LNCAP (cell line): Measurements from ENCODE around the gene EHMT1.

Experiments
- TF ChIP-seq, protein P1 (sequence below): fragments of 450-650 bp; IDR thresholded peaks from 2 replicates; pipeline ENCODE4 v1.5.1; 2017; ENCODE audit warnings: mild to moderate bottlenecking

The EHMT1 gene

DNA sequence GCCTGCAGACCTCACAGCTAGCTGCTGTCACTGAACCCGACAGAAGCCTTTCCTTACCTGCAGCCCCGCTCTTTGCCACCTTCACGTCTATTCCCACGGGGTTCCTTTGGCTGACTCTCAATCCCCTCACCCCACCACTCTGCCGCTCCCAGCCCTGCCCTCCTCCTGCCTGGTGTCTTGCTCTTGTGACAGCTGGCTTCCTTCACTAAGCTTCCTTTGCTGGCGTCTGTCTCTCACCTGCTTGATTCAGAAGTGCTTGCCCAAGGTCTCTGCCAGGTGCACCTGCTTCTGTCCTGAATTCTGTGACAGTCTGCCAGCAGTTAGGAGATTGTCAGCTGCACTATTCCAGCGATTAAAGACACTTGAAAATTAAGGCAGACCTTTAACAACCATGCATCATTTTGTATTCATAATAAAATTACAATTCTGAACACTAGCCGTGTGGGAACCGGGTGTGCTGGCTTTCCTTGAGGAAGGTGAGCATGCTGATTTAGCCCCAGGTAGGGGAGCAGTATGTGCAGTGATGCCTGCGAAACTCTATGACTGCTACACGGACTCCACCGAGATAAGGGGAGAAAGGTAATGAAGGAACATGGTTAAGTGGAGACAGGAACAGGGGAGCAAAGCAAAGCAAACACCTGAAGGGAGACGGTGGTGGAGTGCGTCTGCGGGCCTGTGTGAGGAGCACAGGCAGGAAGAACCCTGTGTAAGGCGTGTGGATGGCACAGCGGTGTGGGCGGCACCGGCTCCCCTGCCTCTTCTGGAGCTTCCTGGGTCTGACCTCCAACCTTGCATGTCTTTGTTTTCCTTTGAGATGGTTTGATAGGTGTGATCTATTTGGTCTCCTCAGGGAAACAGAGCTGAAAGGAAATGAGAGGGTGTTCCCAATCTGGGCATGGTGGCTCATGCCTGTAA is 178.7 kb downstream of the EHMT1 start:
- TF ChIP-seq, protein P1, sequence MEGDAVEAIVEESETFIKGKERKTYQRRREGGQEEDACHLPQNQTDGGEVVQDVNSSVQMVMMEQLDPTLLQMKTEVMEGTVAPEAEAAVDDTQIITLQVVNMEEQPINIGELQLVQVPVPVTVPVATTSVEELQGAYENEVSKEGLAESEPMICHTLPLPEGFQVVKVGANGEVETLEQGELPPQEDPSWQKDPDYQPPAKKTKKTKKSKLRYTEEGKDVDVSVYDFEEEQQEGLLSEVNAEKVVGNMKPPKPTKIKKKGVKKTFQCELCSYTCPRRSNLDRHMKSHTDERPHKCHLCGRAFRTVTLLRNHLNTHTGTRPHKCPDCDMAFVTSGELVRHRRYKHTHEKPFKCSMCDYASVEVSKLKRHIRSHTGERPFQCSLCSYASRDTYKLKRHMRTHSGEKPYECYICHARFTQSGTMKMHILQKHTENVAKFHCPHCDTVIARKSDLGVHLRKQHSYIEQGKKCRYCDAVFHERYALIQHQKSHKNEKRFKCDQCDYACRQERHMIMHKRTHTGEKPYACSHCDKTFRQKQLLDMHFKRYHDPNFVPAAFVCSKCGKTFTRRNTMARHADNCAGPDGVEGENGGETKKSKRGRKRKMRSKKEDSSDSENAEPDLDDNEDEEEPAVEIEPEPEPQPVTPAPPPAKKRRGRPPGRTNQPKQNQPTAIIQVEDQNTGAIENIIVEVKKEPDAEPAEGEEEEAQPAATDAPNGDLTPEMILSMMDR: no peak

DNA sequence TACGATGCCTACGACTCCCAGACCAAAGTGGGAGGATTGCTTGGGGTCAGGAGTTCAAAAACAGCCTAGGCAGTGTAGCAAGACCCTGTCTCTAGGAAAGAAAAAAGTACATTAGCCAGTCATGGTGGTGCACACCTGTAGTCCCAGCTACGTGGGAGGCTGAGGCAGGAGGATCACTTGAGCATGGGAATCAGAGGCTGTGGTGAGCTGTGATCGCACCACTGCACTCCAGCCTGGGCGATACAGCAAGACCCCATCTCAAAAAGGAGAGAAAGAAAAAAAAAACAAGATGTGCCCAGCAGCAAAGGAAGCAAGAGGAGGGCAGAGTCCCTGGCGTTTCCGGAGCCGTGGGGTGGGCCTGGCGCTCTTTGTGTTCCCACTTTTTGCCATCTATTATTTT is 179.3 kb downstream of the EHMT1 start:
- TF ChIP-seq, protein P1: no peak

DNA sequence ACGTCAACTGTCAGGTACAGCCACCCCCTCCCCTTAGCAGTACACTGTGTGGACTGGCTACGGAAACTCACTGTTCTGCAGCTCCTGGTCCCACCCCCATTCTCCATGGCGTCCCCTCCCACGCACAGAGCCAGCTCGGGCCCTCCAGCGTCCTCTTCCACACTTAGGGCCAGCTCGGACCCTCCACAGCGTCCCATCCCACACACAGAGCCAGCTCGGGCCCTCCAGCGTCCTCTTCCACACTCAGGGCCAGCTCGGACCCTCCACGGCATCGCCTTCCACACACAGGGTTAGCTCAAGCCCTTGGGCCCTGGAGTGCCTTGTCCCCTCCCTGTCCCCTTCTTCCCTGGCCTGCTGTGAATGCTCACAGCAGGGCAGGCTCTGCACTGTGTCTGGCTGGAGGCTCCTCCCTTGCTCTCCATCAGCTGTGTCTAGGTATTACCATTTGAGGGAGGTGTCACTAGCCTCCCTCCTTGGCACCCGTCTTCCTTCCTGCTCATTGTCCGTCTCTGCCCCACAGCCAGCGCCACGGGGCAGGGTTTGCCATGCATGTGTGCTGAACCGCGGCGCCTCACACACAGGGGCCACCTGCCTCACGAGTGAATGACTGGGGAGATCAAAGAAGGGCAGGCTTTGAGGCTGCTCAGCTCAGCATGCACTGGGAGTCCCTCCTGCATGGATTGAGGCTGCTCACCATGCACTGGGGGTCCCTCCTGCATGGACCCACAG is 180.3 kb downstream of the EHMT1 start:
- TF ChIP-seq, protein P1: no peak

- TF ChIP-seq, protein P1: no peak
These were observed 180.8 kb downstream of the EHMT1 start for GRCh38 chr9:137799630-137799983.

- TF ChIP-seq, protein P1: no peak
These were observed 181.6 kb downstream of the EHMT1 start for GRCh38 chr9:137800196-137801022.

- TF ChIP-seq, protein P1: no peak
These were observed 182.2 kb downstream of the EHMT1 start for GRCh38 chr9:137801023-137801319.

DNA sequence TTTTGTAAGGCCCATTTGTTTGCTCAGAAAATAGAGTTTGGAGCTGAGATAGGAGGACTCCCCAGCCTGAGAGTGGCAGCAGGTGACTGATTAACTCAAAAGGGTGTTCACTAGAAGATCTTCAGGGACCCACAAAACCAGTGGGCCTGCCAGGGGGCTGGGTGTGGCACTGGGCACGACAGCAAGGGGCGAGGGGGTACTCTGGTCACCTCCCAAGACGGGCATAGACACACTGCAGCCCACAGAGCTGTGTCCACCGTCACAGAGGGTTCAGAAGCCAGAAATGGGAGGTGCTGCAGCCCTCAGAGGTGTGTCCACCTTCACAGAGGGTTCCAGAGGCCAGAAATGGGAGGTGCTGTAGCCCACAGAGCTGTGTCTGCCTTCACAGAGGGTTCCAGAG is 183.2 kb downstream of the EHMT1 start:
- TF ChIP-seq, protein P1: no peak
